Measurements from ENCODE around the gene PIRT.

The PIRT gene

GRCh38 chr17:10789694-10790271 is 48.1 kb downstream of the PIRT start:
- H3K9me3 ChIP-seq (ENCODE audit: low read depth, low read length): no peaks in the 10 kb centered on the region
- H3K4me3 ChIP-seq: no peak overlapping the region
- H3K36me3 ChIP-seq (ENCODE audit: insufficient read depth, low read length): no peaks in the 10 kb centered on the region
- TF ChIP-seq EZH2 (IDR thresholded peaks at IDR 0.05) (no peak), FOXP2 (optimal IDR thresholded peaks at IDR 0.05; ENCODE audit: control extremely low read depth, extremely low read length, insufficient read depth) (no peak)
- no peak for DNase-seq (ENCODE audit: low read depth, low spot score)
- H3K9ac ChIP-seq (ENCODE audit: insufficient read length): no peak overlapping the region
- no peak overlapping the region for H3K27ac ChIP-seq

- TF ChIP-seq FOXP2 (optimal IDR thresholded peaks at IDR 0.05; ENCODE audit: control extremely low read depth, extremely low read length, insufficient read depth): no peak
- no peak for TF ChIP-seq POLR2AphosphoS5 (IDR thresholded peaks at IDR 0.05; ENCODE audit: borderline replicate concordance, low read depth, low read length)
- no peak for TF ChIP-seq EZH2 (IDR thresholded peaks at IDR 0.05)
- Histone ChIP-seq H3K9me3 (ENCODE audit: low read depth, low read length) (no peaks in the 10 kb centered on the region), H3K9ac (ENCODE audit: insufficient read length) (no peak overlapping the region), H3K4me3 (no peak overlapping the region), H3K36me3 (ENCODE audit: insufficient read depth, low read length) (no peaks in the 10 kb centered on the region), H3K27ac (no peak overlapping the region)
- DNase-seq (ENCODE audit: low read depth, low spot score): no peak
Measured at GRCh38 chr17:10787306-10788045, 50.4 kb downstream of the PIRT start.

GRCh38 chr17:10785295-10785694 is 52.6 kb downstream of the PIRT start:
- TF ChIP-seq POLR2AphosphoS5 (IDR thresholded peaks at IDR 0.05; ENCODE audit: borderline replicate concordance, low read depth, low read length) (no peak), FOXP2 (optimal IDR thresholded peaks at IDR 0.05; ENCODE audit: control extremely low read depth, extremely low read length, insufficient read depth) (no peak), EZH2 (IDR thresholded peaks at IDR 0.05) (no peak)
- DNase-seq (ENCODE audit: low read depth, low spot score): no peak
- no peak overlapping the region for H3K4me3 ChIP-seq
- H3K36me3 ChIP-seq (ENCODE audit: insufficient read depth, low read length): no peaks in the 10 kb centered on the region
- no peak overlapping the region for H3K9ac ChIP-seq (ENCODE audit: insufficient read length)
- no peaks in the 10 kb centered on the region for H3K9me3 ChIP-seq (ENCODE audit: low read depth, low read length)
- no peak overlapping the region for H3K27ac ChIP-seq

GRCh38 chr17:10779609-10780008 is 58.3 kb downstream of the PIRT start:
- Histone ChIP-seq H3K9me3 (ENCODE audit: low read depth, low read length) (no peaks in the 10 kb centered on the region), H3K27ac (no peak overlapping the region), H3K4me3 (no peak overlapping the region), H3K36me3 (ENCODE audit: insufficient read depth, low read length) (no peaks in the 10 kb centered on the region), H3K9ac (ENCODE audit: insufficient read length) (no peak overlapping the region)
- no peak for TF ChIP-seq FOXP2 (optimal IDR thresholded peaks at IDR 0.05; ENCODE audit: control extremely low read depth, extremely low read length, insufficient read depth)
- TF ChIP-seq POLR2AphosphoS5 (IDR thresholded peaks at IDR 0.05; ENCODE audit: borderline replicate concordance, low read depth, low read length): no peak
- no peak for TF ChIP-seq EZH2 (IDR thresholded peaks at IDR 0.05)
- DNase-seq (ENCODE audit: low read depth, low spot score): no peak

- no peaks in the 10 kb centered on the region for H3K36me3 ChIP-seq (ENCODE audit: insufficient read depth, low read length)
- no peaks in the 10 kb centered on the region for H3K9me3 ChIP-seq (ENCODE audit: low read depth, low read length)
- H3K27ac ChIP-seq: no peak overlapping the region
- DNase-seq (ENCODE audit: low read depth, low spot score): no peak
- no peak overlapping the region for H3K9ac ChIP-seq (ENCODE audit: insufficient read length)
- TF ChIP-seq FOXP2 (optimal IDR thresholded peaks at IDR 0.05; ENCODE audit: control extremely low read depth, extremely low read length, insufficient read depth) (no peak), POLR2AphosphoS5 (IDR thresholded peaks at IDR 0.05; ENCODE audit: borderline replicate concordance, low read depth, low read length) (no peak)
- H3K4me3 ChIP-seq: no peak overlapping the region
Measured at GRCh38 chr17:10777890-10778289, 60.0 kb downstream of the PIRT start.

GRCh38 chr17:10777131-10777807 is 60.6 kb downstream of the PIRT start:
- Histone ChIP-seq H3K4me3 (no peak overlapping the region), H3K27ac (no peak overlapping the region), H3K9ac (ENCODE audit: insufficient read length) (no peak overlapping the region), H3K9me3 (ENCODE audit: low read depth, low read length) (no peaks in the 10 kb centered on the region), H3K36me3 (ENCODE audit: insufficient read depth, low read length) (no peaks in the 10 kb centered on the region)
- no peak for DNase-seq (ENCODE audit: low read depth, low spot score)
- no peak for TF ChIP-seq EZH2 (IDR thresholded peaks at IDR 0.05)
- no peak for TF ChIP-seq POLR2AphosphoS5 (IDR thresholded peaks at IDR 0.05; ENCODE audit: borderline replicate concordance, low read depth, low read length)
- no peak for TF ChIP-seq FOXP2 (optimal IDR thresholded peaks at IDR 0.05; ENCODE audit: control extremely low read depth, extremely low read length, insufficient read depth)

GRCh38 chr17:10776381-10776780 is 61.5 kb downstream of the PIRT start:
- H3K4me3 ChIP-seq: no peak overlapping the region
- H3K36me3 ChIP-seq (ENCODE audit: insufficient read depth, low read length): no peaks in the 10 kb centered on the region
- H3K9me3 ChIP-seq (ENCODE audit: low read depth, low read length): no peaks in the 10 kb centered on the region
- DNase-seq (ENCODE audit: low read depth, low spot score): no peak
- H3K9ac ChIP-seq (ENCODE audit: insufficient read length): no peak overlapping the region
- no peak overlapping the region for H3K27ac ChIP-seq
- TF ChIP-seq POLR2AphosphoS5 (IDR thresholded peaks at IDR 0.05; ENCODE audit: borderline replicate concordance, low read depth, low read length) (no peak), EZH2 (IDR thresholded peaks at IDR 0.05) (no peak), FOXP2 (optimal IDR thresholded peaks at IDR 0.05; ENCODE audit: control extremely low read depth, extremely low read length, insufficient read depth) (no peak)

GRCh38 chr17:10775740-10776356 is 62.0 kb downstream of the PIRT start:
- DNase-seq (ENCODE audit: low read depth, low spot score): no peak
- Histone ChIP-seq H3K4me3 (no peak overlapping the region), H3K9ac (ENCODE audit: insufficient read length) (no peak overlapping the region), H3K27ac (no peak overlapping the region), H3K9me3 (ENCODE audit: low read depth, low read length) (no peaks in the 10 kb centered on the region), H3K36me3 (ENCODE audit: insufficient read depth, low read length) (no peaks in the 10 kb centered on the region)
- TF ChIP-seq EZH2 (IDR thresholded peaks at IDR 0.05) (no peak), POLR2AphosphoS5 (IDR thresholded peaks at IDR 0.05; ENCODE audit: borderline replicate concordance, low read depth, low read length) (no peak), FOXP2 (optimal IDR thresholded peaks at IDR 0.05; ENCODE audit: control extremely low read depth, extremely low read length, insufficient read depth) (no peak)

Measured in SK-N-MC (cell line).